Measurements from ENCODE around the gene MRAS.
"Not testable (repeated sequence)": the region's sequence is repeated elsewhere in the genome, so short reads cannot be mapped to it uniquely, and the experiment has no call there.

The MRAS gene

DNA sequence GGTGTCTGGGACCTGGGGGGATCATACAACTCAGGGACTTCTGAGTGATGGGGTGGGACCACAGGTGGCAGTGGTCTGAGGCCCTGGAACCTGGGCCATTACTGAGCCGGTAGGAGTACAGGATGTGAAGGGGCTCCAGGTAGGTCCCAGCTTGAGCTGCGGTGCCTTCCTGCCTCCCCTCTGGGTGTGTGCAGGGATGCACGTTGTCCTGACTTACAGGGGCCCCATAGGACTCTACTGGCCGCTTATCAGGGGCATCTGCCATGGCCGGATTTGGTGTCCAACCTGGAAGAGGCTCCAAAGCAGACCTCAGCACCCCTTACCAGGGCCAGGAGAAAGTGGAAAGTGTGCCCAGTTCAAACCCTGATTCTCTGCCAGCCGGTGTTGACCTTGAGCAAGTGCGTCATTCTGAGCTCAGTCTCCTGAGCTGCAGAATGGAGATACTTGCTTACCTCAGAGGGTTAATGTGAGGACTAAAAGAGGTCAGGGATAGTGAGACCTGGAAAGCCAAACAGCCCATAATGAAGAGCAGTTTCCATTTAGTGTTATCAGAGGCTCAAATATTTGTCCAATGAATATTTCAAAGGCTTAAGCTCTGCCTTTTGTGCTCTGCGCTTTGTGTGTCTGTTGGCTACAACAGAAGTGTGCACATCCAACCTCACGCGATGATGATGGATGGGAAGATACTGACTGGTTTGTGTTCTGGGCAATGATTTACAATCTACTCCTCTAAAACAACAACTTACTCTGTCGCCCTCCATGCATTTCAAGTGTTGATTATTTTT is 50.6 kb downstream of the MRAS start:
- DNase-seq, result no peak
- no peak for TF ChIP-seq GATA1 (IDR thresholded peaks at IDR 0.05; ENCODE audit: low read depth, low read length)
- no peak for TF ChIP-seq POLR2A (IDR thresholded peaks at IDR 0.05; ENCODE audit: low read length)

GRCh38 chr3:138399766-138400165 is 51.4 kb downstream of the MRAS start:
- no peak for DNase-seq

GRCh38 chr3:138400651-138401070 is 52.3 kb downstream of the MRAS start:
- TF ChIP-seq GATA1 (IDR thresholded peaks at IDR 0.05; ENCODE audit: low read depth, low read length), result no peak
- TF ChIP-seq POLR2A (IDR thresholded peaks at IDR 0.05; ENCODE audit: low read length), result no peak
- no peak for DNase-seq

More at GRCh38 chr3:138399766-138400165, 51.4 kb downstream of the MRAS start:
- TF ChIP-seq GATA1 (IDR thresholded peaks at IDR 0.05; ENCODE audit: low read depth, low read length), result no peak
- TF ChIP-seq POLR2A (IDR thresholded peaks at IDR 0.05; ENCODE audit: low read length), result no peak

DNA sequence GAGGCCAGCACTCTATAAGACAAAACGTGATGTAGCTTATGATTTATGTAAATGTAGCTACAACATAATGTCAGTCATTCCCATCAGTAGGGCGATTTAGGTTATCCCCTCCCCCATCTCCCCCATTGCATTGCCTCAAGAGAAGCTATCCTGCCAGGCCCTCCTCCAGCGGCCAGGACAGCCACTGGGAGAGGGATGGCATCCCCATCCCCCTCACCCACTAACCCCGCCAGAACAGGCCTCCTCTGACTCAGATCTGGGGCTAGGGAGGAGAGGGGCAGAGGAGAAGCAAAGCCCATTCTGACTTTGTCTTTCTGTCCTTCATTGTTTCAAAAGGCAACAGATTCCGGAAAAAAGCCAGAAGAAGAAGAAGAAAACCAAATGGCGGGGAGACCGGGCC is 53.5 kb downstream of the MRAS start:
- TF ChIP-seq POLR2A (IDR thresholded peaks at IDR 0.05; ENCODE audit: low read length) (no peak), GATA1 (IDR thresholded peaks at IDR 0.05; ENCODE audit: low read depth, low read length) (no peak)

GRCh38 chr3:138404121-138404520 is 55.7 kb downstream of the MRAS start:
- no peak for DNase-seq
- TF ChIP-seq GATA1 (IDR thresholded peaks at IDR 0.05; ENCODE audit: low read depth, low read length), result no peak
- no peak for TF ChIP-seq POLR2A (IDR thresholded peaks at IDR 0.05; ENCODE audit: low read length)

More for the DNA sequence above, 53.5 kb downstream of the MRAS start:
- DNase-seq, result no peak

GRCh38 chr3:138405001-138405400 is 56.6 kb downstream of the MRAS start:
- DNase-seq, result no peak
- TF ChIP-seq GATA1 (IDR thresholded peaks at IDR 0.05; ENCODE audit: low read depth, low read length) (no peak), POLR2A (IDR thresholded peaks at IDR 0.05; ENCODE audit: low read length) (no peak)

GRCh38 chr3:138405486-138405885 is 57.1 kb downstream of the MRAS start:
- no peak for DNase-seq
- no peak for TF ChIP-seq POLR2A (IDR thresholded peaks at IDR 0.05; ENCODE audit: low read length)

- TF ChIP-seq GATA1 (IDR thresholded peaks at IDR 0.05; ENCODE audit: low read depth, low read length), result no peak
- TF ChIP-seq POLR2A (IDR thresholded peaks at IDR 0.05; ENCODE audit: low read length), result no peak
- no peak for DNase-seq
Measured at GRCh38 chr3:138406606-138407005, 58.2 kb downstream of the MRAS start.

GRCh38 chr3:138407236-138407907 is 59.0 kb downstream of the MRAS start:
- no peak for DNase-seq
- no peak for TF ChIP-seq POLR2A (IDR thresholded peaks at IDR 0.05; ENCODE audit: low read length)
- no peak for TF ChIP-seq GATA1 (IDR thresholded peaks at IDR 0.05; ENCODE audit: low read depth, low read length)

DNA sequence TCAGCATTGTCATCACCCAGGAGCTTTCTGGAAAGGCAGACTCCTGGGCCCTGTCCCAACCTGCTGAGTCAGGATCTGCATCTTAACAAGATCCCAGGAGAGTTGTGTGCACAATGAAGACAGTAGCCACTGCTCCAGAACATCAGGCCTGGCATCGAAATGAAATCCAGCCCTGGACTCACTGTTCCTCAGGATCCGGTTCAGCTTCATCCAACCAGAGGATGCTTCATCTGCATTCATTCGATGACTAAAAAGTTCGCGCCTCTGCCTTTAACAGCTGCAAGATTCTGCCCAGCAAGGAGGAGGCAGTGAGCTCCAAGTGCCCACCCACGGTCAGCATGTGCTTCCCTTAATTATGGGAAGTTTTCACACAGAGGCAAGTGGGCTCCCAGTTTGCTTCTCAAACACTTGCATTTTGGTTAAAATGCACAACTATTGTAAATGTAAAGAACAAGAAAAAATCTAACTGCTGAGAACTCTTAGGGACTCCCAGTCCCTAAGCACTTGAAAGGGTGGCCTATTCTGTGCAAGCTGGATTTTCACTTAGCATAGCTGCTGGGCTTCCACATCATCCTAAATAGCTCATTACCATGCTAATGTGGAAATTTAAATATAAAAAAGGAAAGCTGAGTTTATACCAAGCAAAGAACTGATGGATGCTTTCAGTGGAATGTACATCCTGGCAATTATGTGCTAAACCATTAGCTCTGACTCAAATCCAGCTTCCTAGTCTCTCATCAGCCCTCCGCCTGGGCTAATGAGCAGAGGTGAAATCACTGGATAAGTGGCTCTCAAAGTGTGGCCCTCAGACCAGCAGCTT is 60.6 kb downstream of the MRAS start:
- no peak for DNase-seq
- TF ChIP-seq POLR2A (IDR thresholded peaks at IDR 0.05; ENCODE audit: low read length) (no peak), GATA1 (IDR thresholded peaks at IDR 0.05; ENCODE audit: low read depth, low read length) (no peak)

GRCh38 chr3:138412821-138413551 is 64.6 kb downstream of the MRAS start:
- DNase-seq, result no peak
- TF ChIP-seq GATA1 (IDR thresholded peaks at IDR 0.05; ENCODE audit: low read depth, low read length) (no peak), POLR2A (IDR thresholded peaks at IDR 0.05; ENCODE audit: low read length) (no peak)

DNA sequence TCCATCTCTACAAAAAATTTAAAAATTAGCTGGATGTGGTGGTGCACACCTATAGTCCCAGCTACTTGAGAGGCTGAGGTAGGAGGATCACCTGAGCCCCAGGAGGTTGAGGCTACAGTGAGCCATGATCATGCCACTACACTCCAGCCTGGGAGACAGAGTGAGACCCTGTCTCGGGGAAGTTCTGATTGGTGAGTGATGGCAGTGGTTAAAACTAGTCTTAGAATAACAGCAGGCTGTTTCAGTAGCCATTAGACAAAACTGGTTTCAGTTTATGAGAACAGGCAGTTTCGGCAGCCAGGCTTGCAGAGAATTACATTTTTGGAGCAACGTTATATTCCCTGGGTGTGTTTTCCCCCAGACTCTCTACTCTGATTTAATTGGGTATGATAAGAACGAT is 67.9 kb downstream of the MRAS start:
- DNase-seq, result not testable (repeated sequence)

GRCh38 chr3:138417559-138417982 is 69.2 kb downstream of the MRAS start:
- TF ChIP-seq GATA1 (IDR thresholded peaks at IDR 0.05; ENCODE audit: low read depth, low read length) (no peak), POLR2A (IDR thresholded peaks at IDR 0.05; ENCODE audit: low read length) (no peak)
- DNase-seq, result peak; percentile 62 to 75

All from erythroblast (primary cell).